HEK293 (cell line): ENCODE data around the gene C12orf54.

Experiments used
- CTCF ChIA-PET: fragments of 350-600 bp; formaldehyde crosslinking; extraction: SDS; loops from one replicate; lab custom pipeline; 2021; ENCODE audit warnings: antibody characterized with exemption; lab: Yijun Ruan, JAX
- POLR2A ChIA-PET: fragments of 300-600 bp; formaldehyde crosslinking; extraction: SDS; loops from one replicate; lab custom pipeline; 2020; ENCODE audit warnings: antibody characterized with exemption, inconsistent platforms; lab: Yijun Ruan, JAX
- H3K27ac ChIP-seq: fragments of 200-500 bp; sonication (Bioruptor generic); 2 replicates; pipeline ENCODE4 v1.5.1; 2014; ENCODE audit warnings: low read depth, low read length, control low read depth, inconsistent platforms; ENCODE audit errors: extremely low read depth
- H3K36me3 ChIP-seq, 2 experiments: fragments of 200-500 bp in 1 of 2; sonication (Bioruptor generic) in 1 of 2; 1 replicate in 1 of 2; 2 replicates in 1 of 2; pipeline ENCODE4 v1.5.1; 2014 to 2017; ENCODE audit warnings: inconsistent platforms in 2 of 2, low read length in 2 of 2; ENCODE audit not compliant: control insufficient read depth in 2 of 2, insufficient read depth in 1 of 2
- H3K4me1 ChIP-seq: fragments of 200-500 bp; sonication (Bioruptor generic); 2 replicates; pipeline ENCODE4 v1.5.1; 2014; ENCODE audit warnings: mild to moderate bottlenecking, low read length, inconsistent platforms; ENCODE audit not compliant: control insufficient read depth, insufficient read depth
- H3K4me3 ChIP-seq: 2 replicates; pipeline ENCODE4 v1.5.1; 2011; ENCODE audit warnings: low read depth, mild to moderate bottlenecking, control low read depth, low read length, moderate library complexity
- H3K9me3 ChIP-seq: fragments of 200-500 bp; sonication (Bioruptor generic); 2 replicates; pipeline ENCODE4 v1.5.1; 2014; ENCODE audit warnings: low read depth, low read length, inconsistent platforms; ENCODE audit not compliant: control insufficient read depth, insufficient read depth
- EGR2 ChIP-seq: fragments of 450-650 bp; formaldehyde crosslinking; IDR thresholded peaks from 2 replicates; pipeline ENCODE4 v1.5.1; 2016; ENCODE audit warnings: low read depth, missing biosample characterization, missing genetic modification characterization
- GLI4 ChIP-seq: fragments of 450-650 bp; formaldehyde crosslinking; IDR thresholded peaks from 2 replicates; pipeline ENCODE4 v1.5.1; 2016; ENCODE audit warnings: missing biosample characterization, missing genetic modification characterization
- GLIS1 ChIP-seq: fragments of 450-650 bp; formaldehyde crosslinking; IDR thresholded peaks from 2 replicates; pipeline ENCODE4 v1.5.1; 2016; ENCODE audit warnings: missing biosample characterization, missing genetic modification characterization
- KLF1 ChIP-seq: fragments of 450-650 bp; formaldehyde crosslinking; IDR thresholded peaks from 2 replicates; pipeline ENCODE4 v1.5.1; 2016; ENCODE audit warnings: missing biosample characterization, missing genetic modification characterization
- MZF1 ChIP-seq: fragments of 450-650 bp; formaldehyde crosslinking; IDR thresholded peaks from 2 replicates; pipeline ENCODE4 v1.5.1; 2017; ENCODE audit warnings: missing biosample characterization, missing genetic modification characterization, borderline replicate concordance
- SCRT1 ChIP-seq: fragments of 450-650 bp; formaldehyde crosslinking; IDR thresholded peaks from 2 replicates; pipeline ENCODE4 v1.5.1; 2016; ENCODE audit warnings: missing biosample characterization, missing genetic modification characterization, borderline replicate concordance
- SETDB1 ChIP-seq: IDR thresholded peaks from one replicate; pipeline ENCODE4 v1.6.1; 2017; ENCODE audit warnings: mild to moderate bottlenecking, low read length, moderate library complexity, mixed read lengths; ENCODE audit not compliant: insufficient read length
- ZBTB17 ChIP-seq: fragments of 450-650 bp; formaldehyde crosslinking; IDR thresholded peaks from 2 replicates; pipeline ENCODE4 v1.5.1; 2016; ENCODE audit warnings: missing biosample characterization, missing genetic modification characterization
- ZBTB48 ChIP-seq: fragments of 450-650 bp; formaldehyde crosslinking; IDR thresholded peaks from 2 replicates; pipeline ENCODE4 v1.5.1; 2016; ENCODE audit warnings: missing biosample characterization, missing genetic modification characterization
- ZFP37 ChIP-seq: fragments of 450-650 bp; formaldehyde crosslinking; IDR thresholded peaks from 2 replicates; pipeline ENCODE4 v1.5.1; 2016; ENCODE audit warnings: missing biosample characterization, missing genetic modification characterization
- ZFP41 ChIP-seq: fragments of 450-650 bp; formaldehyde crosslinking; IDR thresholded peaks from 2 replicates; pipeline ENCODE4 v1.5.1; 2016; ENCODE audit warnings: missing biosample characterization, missing genetic modification characterization, borderline replicate concordance
- ZNF202 ChIP-seq: fragments of 450-650 bp; formaldehyde crosslinking; IDR thresholded peaks from 2 replicates; pipeline ENCODE4 v1.5.1; 2016; ENCODE audit warnings: missing biosample characterization, missing genetic modification characterization, borderline replicate concordance
- ZNF354C ChIP-seq: fragments of 450-650 bp; formaldehyde crosslinking; IDR thresholded peaks from 2 replicates; pipeline ENCODE4 v1.5.1; 2016; ENCODE audit warnings: missing biosample characterization, missing genetic modification characterization, low read depth, borderline replicate concordance
- ZNF449 ChIP-seq: fragments of 450-650 bp; formaldehyde crosslinking; IDR thresholded peaks from 2 replicates; pipeline ENCODE4 v1.5.1; 2017; ENCODE audit warnings: missing biosample characterization, mild to moderate bottlenecking, missing genetic modification characterization, moderate library complexity
- ZNF610 ChIP-seq: fragments of 450-650 bp; formaldehyde crosslinking; IDR thresholded peaks from 2 replicates; pipeline ENCODE4 v1.5.1; 2016; ENCODE audit warnings: missing biosample characterization, missing genetic modification characterization, borderline replicate concordance
- ZNF624 ChIP-seq: fragments of 450-650 bp; formaldehyde crosslinking; IDR thresholded peaks from 2 replicates; pipeline ENCODE4 v1.5.1; 2017; ENCODE audit warnings: missing biosample characterization, missing genetic modification characterization
- ZNF768 ChIP-seq: fragments of 450-650 bp; formaldehyde crosslinking; IDR thresholded peaks from 2 replicates; pipeline ENCODE4 v1.5.1; 2018; ENCODE audit warnings: missing biosample characterization, mild to moderate bottlenecking, missing genetic modification characterization
- ZNF792 ChIP-seq: fragments of 450-650 bp; formaldehyde crosslinking; IDR thresholded peaks from 2 replicates; pipeline ENCODE4 v1.5.1; 2016; ENCODE audit warnings: missing biosample characterization, missing genetic modification characterization
- TF ChIP-seq, protein P1 (sequence below): fragments of 450-650 bp; formaldehyde crosslinking; IDR thresholded peaks from 2 replicates; pipeline ENCODE4 v1.5.1; 2016; ENCODE audit warnings: missing biosample characterization, missing genetic modification characterization
- TF ChIP-seq, protein P2 (sequence below): fragments of 450-650 bp; formaldehyde crosslinking; IDR thresholded peaks from 2 replicates; pipeline ENCODE4 v1.5.1; 2016; ENCODE audit warnings: missing biosample characterization, missing genetic modification characterization
- TF ChIP-seq, protein P3 (sequence below): fragments of 450-650 bp; formaldehyde crosslinking; optimal IDR thresholded peaks from 2 replicates; pipeline ENCODE3; 2016; ENCODE audit warnings: missing biosample characterization, mild to moderate bottlenecking, missing genetic modification characterization
- TF ChIP-seq, protein P4 (sequence below): fragments of 450-650 bp; formaldehyde crosslinking; IDR thresholded peaks from 2 replicates; pipeline ENCODE4 v1.5.1; 2016; ENCODE audit warnings: missing biosample characterization, missing genetic modification characterization
- TF ChIP-seq, protein P5 (sequence below): fragments of 450-650 bp; formaldehyde crosslinking; IDR thresholded peaks from 2 replicates; pipeline ENCODE4; 2016; ENCODE audit warnings: missing biosample characterization, missing genetic modification characterization

C12orf54 gene

GRCh38 chr12:48510111-48510510 is 27.8 kb downstream of the C12orf54 start (continued):
- no peak for TF ChIP-seq ZNF449 (tag by site-specific recombination)
- TF ChIP-seq GLI4, result no peak
- no peak for TF ChIP-seq ZNF354C
- TF ChIP-seq, protein P1, sequence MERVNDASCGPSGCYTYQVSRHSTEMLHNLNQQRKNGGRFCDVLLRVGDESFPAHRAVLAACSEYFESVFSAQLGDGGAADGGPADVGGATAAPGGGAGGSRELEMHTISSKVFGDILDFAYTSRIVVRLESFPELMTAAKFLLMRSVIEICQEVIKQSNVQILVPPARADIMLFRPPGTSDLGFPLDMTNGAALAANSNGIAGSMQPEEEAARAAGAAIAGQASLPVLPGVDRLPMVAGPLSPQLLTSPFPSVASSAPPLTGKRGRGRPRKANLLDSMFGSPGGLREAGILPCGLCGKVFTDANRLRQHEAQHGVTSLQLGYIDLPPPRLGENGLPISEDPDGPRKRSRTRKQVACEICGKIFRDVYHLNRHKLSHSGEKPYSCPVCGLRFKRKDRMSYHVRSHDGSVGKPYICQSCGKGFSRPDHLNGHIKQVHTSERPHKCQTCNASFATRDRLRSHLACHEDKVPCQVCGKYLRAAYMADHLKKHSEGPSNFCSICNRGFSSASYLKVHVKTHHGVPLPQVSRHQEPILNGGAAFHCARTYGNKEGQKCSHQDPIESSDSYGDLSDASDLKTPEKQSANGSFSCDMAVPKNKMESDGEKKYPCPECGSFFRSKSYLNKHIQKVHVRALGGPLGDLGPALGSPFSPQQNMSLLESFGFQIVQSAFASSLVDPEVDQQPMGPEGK (tag by site-specific recombination), result no peak
- TF ChIP-seq MZF1 (tag by site-specific recombination), result no peak

GRCh38 chr12:48512855-48513254 is 30.6 kb downstream of the C12orf54 start:
- Histone ChIP-seq H3K4me3 (no peak overlapping the region), H3K36me3 (no peaks in the 10 kb centered on the region), H3K9me3 (no peaks in the 10 kb centered on the region; the same call in 1 of the 2 replicates), H3K27ac (no peak overlapping the region), H3K4me1 (no peaks in the 10 kb centered on the region)
- CTCF ChIA-PET, result no interaction called here
- TF ChIP-seq, protein P2, sequence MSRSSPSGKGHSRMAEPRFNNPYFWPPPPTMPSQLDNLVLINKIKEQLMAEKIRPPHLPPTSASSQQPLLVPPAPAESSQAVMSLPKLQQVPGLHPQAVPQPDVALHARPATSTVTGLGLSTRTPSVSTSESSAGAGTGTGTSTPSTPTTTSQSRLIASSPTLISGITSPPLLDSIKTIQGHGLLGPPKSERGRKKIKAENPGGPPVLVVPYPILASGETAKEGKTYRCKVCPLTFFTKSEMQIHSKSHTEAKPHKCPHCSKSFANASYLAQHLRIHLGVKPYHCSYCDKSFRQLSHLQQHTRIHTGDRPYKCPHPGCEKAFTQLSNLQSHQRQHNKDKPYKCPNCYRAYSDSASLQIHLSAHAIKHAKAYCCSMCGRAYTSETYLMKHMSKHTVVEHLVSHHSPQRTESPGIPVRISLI (tag by site-specific recombination), result no peak
- TF ChIP-seq ZFP37 (tag by site-specific recombination) (no peak), ZNF202 (tag by site-specific recombination) (no peak), ZBTB48 (no peak), ZBTB17 (tag by site-specific recombination) (no peak), ZFP41 (tag by site-specific recombination) (no peak), KLF1 (no peak), GLIS1 (no peak), ZNF792 (no peak), ZNF624 (tag by site-specific recombination) (no peak), EGR2 (no peak), ZNF768 (tag by site-specific recombination) (no peak)
- TF ChIP-seq, protein P3, sequence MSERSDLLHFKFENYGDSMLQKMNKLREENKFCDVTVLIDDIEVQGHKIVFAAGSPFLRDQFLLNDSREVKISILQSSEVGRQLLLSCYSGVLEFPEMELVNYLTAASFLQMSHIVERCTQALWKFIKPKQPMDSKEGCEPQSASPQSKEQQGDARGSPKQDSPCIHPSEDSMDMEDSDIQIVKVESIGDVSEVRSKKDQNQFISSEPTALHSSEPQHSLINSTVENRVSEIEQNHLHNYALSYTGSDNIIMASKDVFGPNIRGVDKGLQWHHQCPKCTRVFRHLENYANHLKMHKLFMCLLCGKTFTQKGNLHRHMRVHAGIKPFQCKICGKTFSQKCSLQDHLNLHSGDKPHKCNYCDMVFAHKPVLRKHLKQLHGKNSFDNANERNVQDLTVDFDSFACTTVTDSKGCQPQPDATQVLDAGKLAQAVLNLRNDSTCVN (tag by site-specific recombination), result no peak
- POLR2A ChIA-PET, result no interaction called here

- POLR2A ChIA-PET, result no interaction called here
- TF ChIP-seq SCRT1 (tag by site-specific recombination), result no peak
- no peak for TF ChIP-seq ZNF610
- no peak for TF ChIP-seq SETDB1
- TF ChIP-seq, protein P4, sequence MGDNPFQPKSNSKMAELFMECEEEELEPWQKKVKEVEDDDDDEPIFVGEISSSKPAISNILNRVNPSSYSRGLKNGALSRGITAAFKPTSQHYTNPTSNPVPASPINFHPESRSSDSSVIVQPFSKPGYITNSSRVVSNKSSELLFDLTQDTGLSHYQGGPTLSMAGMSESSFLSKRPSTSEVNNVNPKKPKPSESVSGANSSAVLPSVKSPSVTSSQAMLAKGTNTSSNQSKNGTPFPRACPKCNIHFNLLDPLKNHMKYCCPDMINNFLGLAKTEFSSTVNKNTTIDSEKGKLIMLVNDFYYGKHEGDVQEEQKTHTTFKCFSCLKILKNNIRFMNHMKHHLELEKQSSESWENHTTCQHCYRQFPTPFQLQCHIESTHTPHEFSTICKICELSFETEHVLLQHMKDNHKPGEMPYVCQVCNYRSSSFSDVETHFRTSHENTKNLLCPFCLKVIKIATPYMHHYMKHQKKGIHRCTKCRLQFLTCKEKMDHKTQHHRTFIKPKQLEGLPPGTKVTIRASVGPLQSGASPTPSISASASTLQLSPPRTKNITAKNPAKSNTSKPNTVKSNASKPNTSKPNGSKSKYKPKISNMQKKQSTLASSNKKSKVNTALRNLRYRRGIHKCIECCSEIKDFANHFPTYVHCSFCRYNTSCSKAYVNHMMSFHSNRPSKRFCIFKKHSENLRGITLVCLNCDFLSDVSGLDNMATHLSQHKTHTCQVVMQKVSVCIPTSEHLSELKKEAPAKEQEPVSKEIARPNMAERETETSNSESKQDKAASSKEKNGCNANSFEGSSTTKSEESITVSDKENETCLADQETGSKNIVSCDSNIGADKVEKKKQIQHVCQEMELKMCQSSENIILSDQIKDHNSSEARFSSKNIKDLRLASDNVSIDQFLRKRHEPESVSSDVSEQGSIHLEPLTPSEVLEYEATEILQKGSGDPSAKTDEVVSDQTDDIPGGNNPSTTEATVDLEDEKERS (tag by site-specific recombination), result no peak
- TF ChIP-seq, protein P5, sequence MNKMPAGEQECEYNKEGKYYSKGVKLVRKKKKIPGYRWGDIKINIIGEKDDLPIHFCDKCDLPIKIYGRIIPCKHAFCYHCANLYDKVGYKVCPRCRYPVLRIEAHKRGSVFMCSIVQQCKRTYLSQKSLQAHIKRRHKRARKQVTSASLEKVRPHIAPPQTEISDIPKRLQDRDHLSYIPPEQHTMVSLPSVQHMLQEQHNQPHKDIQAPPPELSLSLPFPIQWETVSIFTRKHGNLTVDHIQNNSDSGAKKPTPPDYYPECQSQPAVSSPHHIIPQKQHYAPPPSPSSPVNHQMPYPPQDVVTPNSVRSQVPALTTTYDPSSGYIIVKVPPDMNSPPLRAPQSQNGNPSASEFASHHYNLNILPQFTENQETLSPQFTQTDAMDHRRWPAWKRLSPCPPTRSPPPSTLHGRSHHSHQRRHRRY (tag by site-specific recombination), result no peak
Measured at GRCh38 chr12:48514728-48515127, 32.4 kb downstream of the C12orf54 start.

More at GRCh38 chr12:48514728-48515127, 32.4 kb downstream of the C12orf54 start:
- no peaks in the 10 kb centered on the region for H3K4me1 ChIP-seq
- H3K9me3 ChIP-seq, result no peaks in the 10 kb centered on the region; the same call in 1 of the 2 replicates
- H3K27ac ChIP-seq, result no peak overlapping the region
- H3K4me3 ChIP-seq, result no peak overlapping the region
- no peaks in the 10 kb centered on the region for H3K36me3 ChIP-seq
- CTCF ChIA-PET, result no interaction called here
